Activated CD8-positive, alpha-beta T cell treated with anti-CD3 and anti-CD28 coated beads for 36 hours (primary cell): Measurements from ENCODE around the gene HADHA. TPM values are rescaled to one million over a fixed set of nuclear protein-coding genes. Genes with fewer than 3 reads are reported as not detected.

ENCODE experiments used
- ATAC-seq: fragments of 200-7000 bp; cut with Tn5 transposase; one replicate; pipeline ENCODE4 v1.10.0; 2021; ENCODE audit warnings: mild to moderate bottlenecking, moderate library complexity
- CTCF ChIA-PET: fragments of 350-600 bp; sonication (Branson Sonifier 250); formaldehyde crosslinking; loops from one replicate; lab custom pipeline; 2021; ENCODE audit warnings: antibody characterized with exemption; lab: Charles Lee
- POLR2A ChIA-PET: fragments of 350-600 bp; sonication (Branson Sonifier 250); formaldehyde crosslinking; loops from one replicate; lab custom pipeline; 2021; ENCODE audit warnings: antibody characterized with exemption; lab: Charles Lee
- DNase-seq: peaks from one replicate; pipeline ENCODE4 v3.0.0-alpha.2; 2020
- H3K27ac Mint-ChIP-seq: one replicate; pipeline ENCODE4 v1.8.0; 2021; ENCODE audit warnings: mild to moderate bottlenecking, mixed read lengths
- H3K27me3 Mint-ChIP-seq: one replicate; pipeline ENCODE4 v1.8.0; 2021; ENCODE audit warnings: mixed read lengths
- H3K36me3 Mint-ChIP-seq: one replicate; pipeline ENCODE4 v1.8.0; 2021; ENCODE audit warnings: low read depth, mixed read lengths
- H3K4me1 Mint-ChIP-seq: one replicate; pipeline ENCODE4 v1.8.0; 2021; ENCODE audit warnings: low read depth, mixed read lengths
- H3K4me3 Mint-ChIP-seq: one replicate; pipeline ENCODE4 v1.8.0; 2021; ENCODE audit warnings: mild to moderate bottlenecking, moderate library complexity, mixed read lengths
- H3K9me3 Mint-ChIP-seq: one replicate; pipeline ENCODE4 v1.8.0; 2021; ENCODE audit warnings: mixed read lengths
- intact Hi-C: fragments of 100-400 bp; cut with micrococcal nuclease; formaldehyde crosslinking; loops from one replicate; pipeline ENCODE4 v1.10.0; 2022
- total RNA-seq, 2 experiments: library from RNA; stranded (reverse); gene quantifications; one replicate each; pipeline ENCODE4 v1.2.3, GENCODE V29; 2021
- TF ChIP-seq, protein P1 (sequence below): fragments of 200-600 bp; IDR thresholded peaks from one replicate; pipeline ENCODE4 v1.8.0; 2022; ENCODE audit warnings: antibody characterized with exemption, mild to moderate bottlenecking

The HADHA gene
- total RNA-seq, 2 experiments from 2014 or later, result 118 to 120 TPM

- TF ChIP-seq, protein P1, sequence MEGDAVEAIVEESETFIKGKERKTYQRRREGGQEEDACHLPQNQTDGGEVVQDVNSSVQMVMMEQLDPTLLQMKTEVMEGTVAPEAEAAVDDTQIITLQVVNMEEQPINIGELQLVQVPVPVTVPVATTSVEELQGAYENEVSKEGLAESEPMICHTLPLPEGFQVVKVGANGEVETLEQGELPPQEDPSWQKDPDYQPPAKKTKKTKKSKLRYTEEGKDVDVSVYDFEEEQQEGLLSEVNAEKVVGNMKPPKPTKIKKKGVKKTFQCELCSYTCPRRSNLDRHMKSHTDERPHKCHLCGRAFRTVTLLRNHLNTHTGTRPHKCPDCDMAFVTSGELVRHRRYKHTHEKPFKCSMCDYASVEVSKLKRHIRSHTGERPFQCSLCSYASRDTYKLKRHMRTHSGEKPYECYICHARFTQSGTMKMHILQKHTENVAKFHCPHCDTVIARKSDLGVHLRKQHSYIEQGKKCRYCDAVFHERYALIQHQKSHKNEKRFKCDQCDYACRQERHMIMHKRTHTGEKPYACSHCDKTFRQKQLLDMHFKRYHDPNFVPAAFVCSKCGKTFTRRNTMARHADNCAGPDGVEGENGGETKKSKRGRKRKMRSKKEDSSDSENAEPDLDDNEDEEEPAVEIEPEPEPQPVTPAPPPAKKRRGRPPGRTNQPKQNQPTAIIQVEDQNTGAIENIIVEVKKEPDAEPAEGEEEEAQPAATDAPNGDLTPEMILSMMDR, result no peak
- H3K27me3 Mint-ChIP-seq, result no peaks in the 10 kb centered on the region
- no peak for ATAC-seq
- CTCF ChIA-PET, result interaction anchor here (1.7 to 4.2 kb wide), 2 partner anchors 7 to 25 kb away, joined by 3 to 14 read pairs; no protein-coding TSS in a partner anchor
- intact Hi-C loops, result loop anchor here (10.0 kb wide), 1 partner anchor 93 kb away; no protein-coding TSS in a partner anchor
- no peaks in the 10 kb centered on the region for H3K9me3 Mint-ChIP-seq
- H3K27ac Mint-ChIP-seq, result peak overlapping the region; percentile 20
- H3K4me1 Mint-ChIP-seq, result peaks cover 52% of the 10 kb centered on the region
- H3K36me3 Mint-ChIP-seq, result peaks cover 15% of the 10 kb centered on the region
- POLR2A ChIA-PET, result interaction anchor here (0.6 kb wide), 1 partner anchor 57 kb away, joined by 3 read pairs; no protein-coding TSS in a partner anchor
- DNase-seq, result peak; percentile 11
- H3K4me3 Mint-ChIP-seq, result peak overlapping the region; percentile 58
Observed at GRCh38 chr2:26241928-26242436, 2.5 kb downstream of the HADHA start.

DNA sequence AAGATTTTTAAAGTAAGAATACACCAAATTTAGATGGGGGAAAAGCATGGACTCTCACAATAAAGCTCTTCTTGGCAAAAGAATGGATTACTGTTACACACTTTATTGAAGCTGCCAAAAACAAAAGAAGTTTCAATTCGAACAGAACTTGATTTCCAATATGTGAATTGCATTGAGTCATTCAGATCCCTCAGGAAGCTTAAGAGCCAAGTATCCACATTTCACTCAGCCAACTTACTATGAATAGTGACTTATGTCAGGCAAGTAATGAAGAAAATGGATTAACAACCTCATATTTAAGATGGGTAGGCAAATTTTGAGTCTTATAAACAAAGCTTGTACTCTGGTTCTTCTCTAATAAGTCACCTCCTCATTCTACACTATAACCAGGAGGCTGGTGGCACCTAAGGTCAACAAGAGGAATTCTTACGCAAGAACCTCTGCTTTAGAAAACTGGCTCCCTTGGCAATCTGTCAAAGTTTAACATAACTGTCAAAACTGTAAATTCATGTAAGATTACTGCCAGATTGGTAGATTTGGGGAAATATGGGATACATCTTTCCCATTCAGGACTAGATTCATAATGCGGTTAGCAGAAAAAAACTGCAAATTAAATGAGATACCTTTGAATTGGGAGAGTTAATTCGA is 6.0 kb downstream of the HADHA start:
- Mint-ChIP-seq H3K4me3 (no peak overlapping the region), H3K9me3 (no peaks in the 10 kb centered on the region), H3K4me1 (peaks cover 37% of the 10 kb centered on the region), H3K27me3 (no peaks in the 10 kb centered on the region), H3K36me3 (peaks cover 20% of the 10 kb centered on the region), H3K27ac (no peak overlapping the region)
- TF ChIP-seq, protein P1, result no peak
- DNase-seq (no peak), ATAC-seq (no peak)
- ChIA-PET CTCF (interaction anchor here (1.0 to 1.3 kb wide), 3 partner anchors 13 to 36 kb away, joined by 3 to 4 read pairs (median 3); no protein-coding TSS in a partner anchor), POLR2A (no interaction called here)
- intact Hi-C loops, result no loop called here

GRCh38 chr2:26237868-26238267 is 6.6 kb downstream of the HADHA start:
- Mint-ChIP-seq H3K4me1 (peaks cover 32% of the 10 kb centered on the region), H3K4me3 (no peak overlapping the region), H3K27ac (peak overlapping the region; percentile 32), H3K27me3 (no peaks in the 10 kb centered on the region), H3K9me3 (no peaks in the 10 kb centered on the region), H3K36me3 (peaks cover 22% of the 10 kb centered on the region)
- ChIA-PET POLR2A (no interaction called here), CTCF (interaction anchor here (1.0 to 1.3 kb wide), 2 partner anchors 15 to 36 kb away, joined by 3 to 4 read pairs; no protein-coding TSS in a partner anchor)
- ATAC-seq (no peak), DNase-seq (no peak)
- TF ChIP-seq, protein P1, result no peak
- intact Hi-C loops, result no loop called here

DNA sequence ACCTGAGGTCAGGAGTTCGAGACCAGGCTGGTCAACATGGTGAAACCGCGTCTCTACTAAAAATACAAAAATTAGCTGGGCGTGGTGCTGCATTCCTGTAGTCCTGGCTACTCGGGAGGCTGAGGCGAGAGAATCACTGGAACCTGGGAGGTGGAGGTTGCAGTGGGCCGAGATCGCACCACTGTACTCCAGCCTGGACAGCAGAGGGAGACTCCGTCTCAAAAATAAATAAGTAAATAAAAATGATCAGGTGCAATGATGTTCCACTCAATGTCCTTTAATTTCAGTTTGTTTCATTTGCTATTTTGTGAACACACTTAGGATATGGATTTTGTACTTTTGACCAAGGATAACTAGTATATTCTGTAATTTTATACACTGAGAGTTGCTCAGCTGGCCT is 9.3 kb downstream of the HADHA start:
- Mint-ChIP-seq H3K9me3 (no peaks in the 10 kb centered on the region), H3K4me3 (no peak overlapping the region), H3K27me3 (no peaks in the 10 kb centered on the region), H3K4me1 (peaks cover 9% of the 10 kb centered on the region), H3K36me3 (peaks cover 33% of the 10 kb centered on the region), H3K27ac (no peak overlapping the region)
- TF ChIP-seq, protein P1, result no peak
- no peak for ATAC-seq
- CTCF ChIA-PET, result interaction anchor here (0.7 to 2.4 kb wide), 3 partner anchors 9 to 108 kb away, joined by 3 to 14 read pairs (median 3); partner anchors contain the start of genes HADHA and HADHB
- no peak for DNase-seq
- POLR2A ChIA-PET, result interaction anchor here (0.7 to 2.9 kb wide), 2 partner anchors 9 to 10 kb away, joined by 3 to 12 read pairs; partner anchors contain the start of genes HADHA and HADHB
- intact Hi-C loops, result no loop called here

DNA sequence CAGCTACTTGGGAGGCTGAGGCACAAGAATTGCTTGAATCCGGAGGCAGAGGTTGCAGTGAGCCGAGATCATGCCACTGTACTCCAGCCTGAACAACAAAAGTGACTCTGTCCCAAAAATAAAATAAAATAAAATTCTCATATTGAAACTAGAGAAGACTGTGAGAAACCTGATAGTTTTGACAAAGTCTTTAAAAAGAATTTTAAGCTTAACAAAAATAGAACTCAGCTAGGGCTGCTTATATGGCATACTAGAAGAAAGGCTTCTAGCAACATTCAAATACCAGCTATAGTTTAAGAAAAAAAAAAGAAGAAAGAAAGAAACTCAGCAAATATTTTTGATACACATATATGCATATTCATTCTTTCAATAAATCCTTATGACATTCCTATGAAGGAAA is 13.6 kb downstream of the HADHA start:
- H3K4me1 Mint-ChIP-seq, result no peaks in the 10 kb centered on the region
- H3K9me3 Mint-ChIP-seq, result peaks cover 1% of the 10 kb centered on the region
- DNase-seq (no peak), ATAC-seq (no peak)
- intact Hi-C loops, result no loop called here
- no peak overlapping the region for H3K27ac Mint-ChIP-seq
- peaks cover 62% of the 10 kb centered on the region for H3K36me3 Mint-ChIP-seq
- ChIA-PET CTCF (interaction anchor here (0.6 kb wide), 1 partner anchor 24 kb away, joined by 3 read pairs; no protein-coding TSS in a partner anchor), POLR2A (interaction anchor here (0.7 to 2.3 kb wide), 2 partner anchors 11 to 14 kb away, joined by 3 to 11 read pairs; partner anchors contain the start of genes HADHA and HADHB)
- H3K27me3 Mint-ChIP-seq, result no peaks in the 10 kb centered on the region
- TF ChIP-seq, protein P1, result no peak
- H3K4me3 Mint-ChIP-seq, result no peak overlapping the region
